ENCODE results near the gene ANKMY1.

Gene ANKMY1

DNA sequence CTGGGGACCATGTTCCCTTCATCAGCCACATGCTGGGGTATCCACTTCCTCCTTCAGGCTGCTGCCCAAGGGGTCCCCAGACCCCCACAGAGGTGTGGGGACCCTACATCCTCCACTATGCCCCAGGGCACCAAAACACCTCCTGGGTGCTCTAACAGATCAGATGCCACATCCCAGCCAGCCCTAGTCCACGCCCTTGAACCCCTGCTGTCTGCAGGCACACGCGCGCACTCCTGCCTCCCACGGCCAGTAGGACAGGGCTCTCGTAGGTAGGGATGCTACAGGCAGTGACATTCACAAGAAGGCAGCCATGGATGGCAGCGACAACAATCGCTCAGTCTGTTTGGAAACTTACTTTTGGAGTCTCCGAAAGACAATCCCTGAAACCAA is 125.4 kb downstream of the ANKMY1 start:
- TF ChIP-seq, protein P1, sequence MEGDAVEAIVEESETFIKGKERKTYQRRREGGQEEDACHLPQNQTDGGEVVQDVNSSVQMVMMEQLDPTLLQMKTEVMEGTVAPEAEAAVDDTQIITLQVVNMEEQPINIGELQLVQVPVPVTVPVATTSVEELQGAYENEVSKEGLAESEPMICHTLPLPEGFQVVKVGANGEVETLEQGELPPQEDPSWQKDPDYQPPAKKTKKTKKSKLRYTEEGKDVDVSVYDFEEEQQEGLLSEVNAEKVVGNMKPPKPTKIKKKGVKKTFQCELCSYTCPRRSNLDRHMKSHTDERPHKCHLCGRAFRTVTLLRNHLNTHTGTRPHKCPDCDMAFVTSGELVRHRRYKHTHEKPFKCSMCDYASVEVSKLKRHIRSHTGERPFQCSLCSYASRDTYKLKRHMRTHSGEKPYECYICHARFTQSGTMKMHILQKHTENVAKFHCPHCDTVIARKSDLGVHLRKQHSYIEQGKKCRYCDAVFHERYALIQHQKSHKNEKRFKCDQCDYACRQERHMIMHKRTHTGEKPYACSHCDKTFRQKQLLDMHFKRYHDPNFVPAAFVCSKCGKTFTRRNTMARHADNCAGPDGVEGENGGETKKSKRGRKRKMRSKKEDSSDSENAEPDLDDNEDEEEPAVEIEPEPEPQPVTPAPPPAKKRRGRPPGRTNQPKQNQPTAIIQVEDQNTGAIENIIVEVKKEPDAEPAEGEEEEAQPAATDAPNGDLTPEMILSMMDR (conservative IDR thresholded peaks at IDR 0.05; ENCODE audit: control insufficient read depth, insufficient read depth, low read depth, low read length): no peak
- H3K4me3 ChIP-seq (ENCODE audit: control insufficient read depth, low read depth, low read length): no peak overlapping the region
- DNase-seq (ENCODE audit: low read depth): no peak

DNA sequence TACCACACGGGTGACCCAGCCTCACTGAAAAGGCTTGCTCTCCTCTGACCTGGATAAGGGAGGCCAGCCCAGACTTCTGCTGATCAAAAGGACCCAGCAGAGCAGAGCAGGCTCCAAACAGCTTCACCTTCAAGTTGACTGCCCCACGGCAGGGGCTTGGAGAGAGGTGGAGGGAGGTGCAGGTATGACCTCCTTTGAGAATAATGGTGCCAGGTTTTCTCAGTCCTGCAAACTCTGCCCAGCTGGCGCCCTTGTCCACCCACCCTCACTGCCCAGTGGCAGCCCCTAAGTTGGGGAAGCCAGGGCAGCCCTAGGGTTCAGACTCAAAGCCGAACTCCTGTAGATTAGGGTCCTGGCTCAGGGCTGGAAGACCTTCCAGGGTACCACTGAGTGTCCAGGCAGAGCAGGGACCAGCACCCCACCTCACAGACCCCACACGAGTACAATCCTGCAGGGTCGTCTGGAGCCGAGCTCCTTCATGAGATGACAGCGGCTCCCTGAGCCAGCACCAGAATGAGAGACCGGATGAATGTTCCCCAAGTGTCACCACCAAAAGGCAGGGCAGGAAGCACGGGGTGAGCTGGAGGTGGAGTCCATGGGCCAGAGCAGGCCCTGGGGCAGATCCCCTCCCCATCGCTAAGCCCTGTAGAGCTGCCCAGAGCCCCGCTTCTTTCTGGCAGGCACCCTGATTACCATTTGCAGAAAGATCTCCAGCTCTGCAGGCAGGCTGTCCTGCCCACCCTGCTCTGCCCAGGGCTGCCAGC is 125.9 kb downstream of the ANKMY1 start:
- no peak overlapping the region for H3K4me3 ChIP-seq (ENCODE audit: control insufficient read depth, low read depth, low read length)
- TF ChIP-seq, protein P1 (conservative IDR thresholded peaks at IDR 0.05; ENCODE audit: control insufficient read depth, insufficient read depth, low read depth, low read length): no peak
- no peak for DNase-seq (ENCODE audit: low read depth)

DNA sequence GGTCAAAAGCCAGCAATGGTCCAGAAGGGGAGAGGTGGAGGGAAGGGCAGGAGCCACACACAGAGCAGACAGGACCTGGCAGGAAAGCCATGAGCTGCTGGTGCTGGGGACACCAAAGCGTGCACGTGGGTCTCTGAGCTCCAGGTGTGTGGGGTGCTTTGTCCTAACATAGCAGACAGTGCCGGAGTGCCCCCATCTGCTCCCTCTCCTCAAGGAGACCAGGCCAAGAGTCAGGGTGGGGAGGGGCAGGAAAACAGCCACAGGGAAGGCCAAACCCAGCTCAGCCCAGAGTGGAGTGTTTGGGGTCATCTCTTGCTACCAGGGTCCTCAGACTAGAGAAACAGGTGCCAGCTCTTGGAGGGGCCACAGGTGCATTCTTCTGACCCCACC is 126.5 kb downstream of the ANKMY1 start:
- no peak for DNase-seq (ENCODE audit: low read depth)
- TF ChIP-seq, protein P1 (conservative IDR thresholded peaks at IDR 0.05; ENCODE audit: control insufficient read depth, insufficient read depth, low read depth, low read length): no peak

DNA sequence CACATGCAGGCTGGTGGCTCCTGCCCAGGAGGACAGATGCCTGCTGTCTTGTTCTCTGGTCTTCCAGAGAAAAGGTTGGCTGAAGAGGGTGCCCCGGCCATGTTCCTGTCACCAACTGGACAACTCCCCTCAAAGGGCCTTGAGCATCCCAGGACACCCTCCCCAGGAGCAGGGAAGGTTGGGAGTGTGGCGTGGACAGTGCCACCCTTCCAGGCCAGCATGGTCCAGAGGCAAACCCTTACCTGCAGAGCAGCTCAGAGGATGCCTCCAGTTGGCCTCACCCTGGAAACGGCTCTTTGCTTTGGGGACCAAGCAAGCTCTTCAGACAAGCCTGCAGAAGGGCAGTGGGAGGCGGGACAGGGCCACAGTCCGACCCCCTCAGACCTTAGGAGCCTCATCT is 127.2 kb downstream of the ANKMY1 start:
- H3K4me3 ChIP-seq (ENCODE audit: control insufficient read depth, low read depth, low read length): no peak overlapping the region
- TF ChIP-seq, protein P1 (conservative IDR thresholded peaks at IDR 0.05; ENCODE audit: control insufficient read depth, insufficient read depth, low read depth, low read length): no peak
- DNase-seq (ENCODE audit: low read depth): no peak

More for the DNA sequence above, 126.5 kb downstream of the ANKMY1 start:
- no peak overlapping the region for H3K4me3 ChIP-seq (ENCODE audit: control insufficient read depth, low read depth, low read length)

DNA sequence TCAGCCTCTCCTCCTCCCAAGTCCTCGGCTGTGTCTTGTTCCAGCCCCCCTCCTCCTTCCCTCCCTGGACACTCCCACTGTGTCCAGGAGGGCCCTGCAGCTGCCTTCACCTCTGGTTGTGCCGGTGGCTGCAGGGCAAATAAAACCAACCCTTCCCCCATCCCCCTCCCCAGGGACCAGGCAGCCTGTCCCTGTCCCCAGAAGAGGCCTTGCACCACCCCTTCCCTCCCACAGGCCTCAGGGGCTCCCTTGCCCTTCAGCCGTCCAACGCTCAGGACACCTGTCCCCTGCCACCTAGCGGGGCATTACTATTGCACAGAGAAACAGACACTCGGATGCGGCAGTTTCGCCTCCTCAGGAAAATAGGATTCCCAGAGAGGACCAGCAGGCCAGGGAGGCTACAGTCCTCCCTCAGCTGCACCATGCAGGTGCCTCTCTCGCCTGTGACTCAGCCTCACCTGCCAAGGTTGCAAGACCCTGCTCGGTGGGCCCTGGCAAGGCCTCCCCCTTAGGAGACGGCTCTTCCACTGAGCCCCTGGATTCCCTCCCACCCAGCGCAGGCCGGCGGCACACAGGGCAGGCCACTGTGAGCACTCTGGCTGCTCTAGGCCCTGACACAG is 127.8 kb downstream of the ANKMY1 start:
- DNase-seq (ENCODE audit: low read depth): no peak
- no peak overlapping the region for H3K4me3 ChIP-seq (ENCODE audit: control insufficient read depth, low read depth, low read length)
- TF ChIP-seq, protein P1 (conservative IDR thresholded peaks at IDR 0.05; ENCODE audit: control insufficient read depth, insufficient read depth, low read depth, low read length): no peak

Data from fibroblast of mammary gland (primary cell).